OCI-LY3 (cell line): ENCODE measurements around the gene SEPSECS.
A peak's percentile ranks its signal among the peaks of the same experiment; 100 is the strongest.

Source experiments
- H2AFZ ChIP-seq: fragments of 200-600, 300-600 bp; shearing (Covaris generic); 2 replicates; pipeline ENCODE4 v1.6.0; 2014; ENCODE audit warnings: antibody characterized with exemption, low read depth, low read length
- H3K27ac ChIP-seq: fragments of 200-600, 300-600 bp; sonication (generic); 2 replicates; pipeline ENCODE4 v1.5.1; 2014; ENCODE audit warnings: mild to moderate bottlenecking, low read length, moderate library complexity, mixed read lengths
- H3K27me3 ChIP-seq: fragments of 200-600, 300-600 bp; sonication (generic); 2 replicates; pipeline ENCODE4 v1.6.1; 2014; ENCODE audit warnings: low read depth, low read length, mixed read lengths
- H3K36me3 ChIP-seq: fragments of 200-600, 300-600 bp; sonication (generic); replicated peaks from 2 replicates; pipeline ENCODE3; 2014; ENCODE audit warnings: low read depth, low read length, mixed read lengths
- H3K4me1 ChIP-seq: fragments of 300-600, 200-600 bp; sonication (generic); 2 replicates; pipeline ENCODE4 v1.6.1; 2014; ENCODE audit warnings: low read length, mixed read lengths
- H3K4me2 ChIP-seq: fragments of 200-600, 300-600 bp; sonication (generic); 2 replicates; pipeline ENCODE4 v1.6.1; 2014; ENCODE audit warnings: low read length, mixed read lengths
- H3K4me3 ChIP-seq: fragments of 300-600, 200-600 bp; sonication (generic); 2 replicates; pipeline ENCODE4 v1.5.1; 2014; ENCODE audit warnings: antibody characterized with exemption, mild to moderate bottlenecking, low read length, moderate library complexity
- H3K79me2 ChIP-seq: fragments of 300-600, 200-600 bp; shearing (Covaris generic); 2 replicates; pipeline ENCODE4 v1.6.1; 2014; ENCODE audit warnings: mild to moderate bottlenecking, low read length, mixed read lengths
- H3K9ac ChIP-seq: fragments of 300-600, 200-600 bp; shearing (Covaris generic); 2 replicates; pipeline ENCODE4 v1.6.0; 2014; ENCODE audit warnings: mild to moderate bottlenecking, low read length, moderate library complexity
- H3K9me3 ChIP-seq: fragments of 200-600, 300-600 bp; shearing (Covaris generic); 2 replicates; pipeline ENCODE4 v1.6.1; 2014; ENCODE audit warnings: low read length, mixed read lengths; ENCODE audit not compliant: insufficient read depth
- H4K20me1 ChIP-seq: fragments of 200-600, 300-600 bp; sonication (generic); 2 replicates; pipeline ENCODE4 v1.6.1; 2016; ENCODE audit warnings: low read length, mixed read lengths; ENCODE audit not compliant: insufficient read depth
- EZH2phosphoT487 ChIP-seq: fragments of 200-600 bp; shearing (Covaris generic); IDR thresholded peaks from 2 replicates; pipeline ENCODE4 v1.6.1; 2018; ENCODE audit warnings: antibody characterized with exemption, mixed run types, low read depth
- TF ChIP-seq, protein P1 (sequence below): fragments of 200-600, 300-600 bp; sonication (generic); IDR thresholded peaks from 2 replicates; pipeline ENCODE4 v1.5.1; 2014; ENCODE audit warnings: antibody characterized with exemption, low read length, low read depth

SEPSECS gene

DNA sequence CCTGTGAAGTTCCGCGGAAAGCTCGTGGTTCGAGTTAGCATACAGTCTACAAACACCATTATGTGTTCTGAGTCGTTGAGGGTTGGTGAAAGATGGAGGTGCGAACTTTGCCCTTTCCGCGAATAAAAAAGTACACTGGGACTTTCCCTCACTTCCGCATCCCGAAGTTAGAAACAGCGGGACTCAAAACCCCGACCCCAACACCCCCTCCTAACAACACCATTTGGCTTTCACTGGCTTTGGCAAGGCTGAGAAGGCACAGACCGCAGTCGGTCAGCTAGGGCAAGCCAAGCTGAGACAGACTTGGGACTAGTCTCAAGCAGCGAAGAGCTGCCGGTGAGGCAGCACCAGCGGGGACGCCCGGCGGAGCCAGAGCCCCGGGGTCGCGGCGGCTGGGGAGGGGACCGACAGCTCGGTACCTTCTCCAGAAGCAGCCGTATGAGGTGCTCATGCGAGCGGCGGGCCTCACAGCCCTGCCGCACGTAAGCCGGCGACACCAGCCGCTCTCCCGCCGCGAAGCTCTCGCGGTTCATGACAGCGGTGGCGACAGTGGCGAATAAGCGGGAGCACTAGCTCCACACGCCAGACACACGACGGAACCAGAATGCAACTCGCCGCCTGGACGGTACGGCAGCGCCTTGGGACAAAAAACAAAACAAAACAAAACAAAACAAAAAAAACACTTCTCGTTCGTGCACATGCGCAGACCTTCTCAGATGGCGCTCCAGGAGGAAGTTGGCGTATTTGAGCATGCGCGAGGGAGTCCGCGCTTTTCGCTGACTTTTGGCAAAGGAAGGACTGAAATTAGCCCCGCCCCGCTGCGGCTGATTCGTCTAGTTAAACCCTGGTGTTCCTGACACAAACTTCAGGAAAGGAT, at the start of gene SEPSECS:
Gene SEPSECS (minus strand): TSS at position 613 of the 877 bp plus-strand sequence. CDS start 80 bp downstream, at position 533.
- TF ChIP-seq, protein P1, sequence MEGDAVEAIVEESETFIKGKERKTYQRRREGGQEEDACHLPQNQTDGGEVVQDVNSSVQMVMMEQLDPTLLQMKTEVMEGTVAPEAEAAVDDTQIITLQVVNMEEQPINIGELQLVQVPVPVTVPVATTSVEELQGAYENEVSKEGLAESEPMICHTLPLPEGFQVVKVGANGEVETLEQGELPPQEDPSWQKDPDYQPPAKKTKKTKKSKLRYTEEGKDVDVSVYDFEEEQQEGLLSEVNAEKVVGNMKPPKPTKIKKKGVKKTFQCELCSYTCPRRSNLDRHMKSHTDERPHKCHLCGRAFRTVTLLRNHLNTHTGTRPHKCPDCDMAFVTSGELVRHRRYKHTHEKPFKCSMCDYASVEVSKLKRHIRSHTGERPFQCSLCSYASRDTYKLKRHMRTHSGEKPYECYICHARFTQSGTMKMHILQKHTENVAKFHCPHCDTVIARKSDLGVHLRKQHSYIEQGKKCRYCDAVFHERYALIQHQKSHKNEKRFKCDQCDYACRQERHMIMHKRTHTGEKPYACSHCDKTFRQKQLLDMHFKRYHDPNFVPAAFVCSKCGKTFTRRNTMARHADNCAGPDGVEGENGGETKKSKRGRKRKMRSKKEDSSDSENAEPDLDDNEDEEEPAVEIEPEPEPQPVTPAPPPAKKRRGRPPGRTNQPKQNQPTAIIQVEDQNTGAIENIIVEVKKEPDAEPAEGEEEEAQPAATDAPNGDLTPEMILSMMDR: no peak
- TF ChIP-seq EZH2phosphoT487: no peak
- Histone ChIP-seq H3K36me3 (peaks cover 2% of the 10 kb centered on the region), H3K27me3 (no peaks in the 10 kb centered on the region), H3K4me2 (peak within 1 kb of the TSS; percentile 84), H3K9ac (peak within 1 kb of the TSS; percentile 90), H4K20me1 (no peaks in the 10 kb centered on the region), H3K27ac (peak within 1 kb of the TSS; percentile 90), H2AFZ (peak within 1 kb of the TSS; percentile 91), H3K4me3 (peak within 1 kb of the TSS; percentile 95), H3K9me3 (no peaks in the 10 kb centered on the region), H3K4me1 (peaks cover 12% of the 10 kb centered on the region), H3K79me2 (peaks cover 19% of the 10 kb centered on the region)

DNA sequence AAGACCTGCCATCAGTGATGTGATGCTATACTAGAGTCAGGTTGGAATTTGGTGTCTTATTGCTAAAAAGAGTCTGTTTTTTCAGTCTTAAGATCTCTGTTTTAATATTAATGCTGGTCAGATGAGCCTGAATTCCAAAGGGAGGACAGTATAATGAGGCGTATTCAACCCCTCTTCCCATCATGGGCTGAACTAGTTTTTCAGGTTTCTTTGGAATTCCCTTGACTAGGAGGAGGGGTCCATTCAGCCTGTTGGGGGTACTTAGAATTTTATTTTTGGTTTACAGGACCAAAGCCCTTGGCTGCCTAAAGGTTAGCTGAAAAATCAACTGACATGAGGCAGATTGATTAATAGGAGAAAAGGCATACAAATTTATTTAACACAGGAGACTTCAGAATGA, 49.5 kb upstream of the SEPSECS start:
- H3K9ac ChIP-seq: no peak overlapping the region
- no peaks in the 10 kb centered on the region for H3K4me1 ChIP-seq
- H4K20me1 ChIP-seq: no peaks in the 10 kb centered on the region
- TF ChIP-seq, protein P1: no peak
- no peak for TF ChIP-seq EZH2phosphoT487
- H3K79me2 ChIP-seq: no peaks in the 10 kb centered on the region
- no peaks in the 10 kb centered on the region for H3K36me3 ChIP-seq
- no peaks in the 10 kb centered on the region for H3K9me3 ChIP-seq
- H3K27ac ChIP-seq: no peak overlapping the region
- no peaks in the 10 kb centered on the region for H3K27me3 ChIP-seq
- no peak overlapping the region for H3K4me2 ChIP-seq
- no peak overlapping the region for H2AFZ ChIP-seq
- no peak overlapping the region for H3K4me3 ChIP-seq

DNA sequence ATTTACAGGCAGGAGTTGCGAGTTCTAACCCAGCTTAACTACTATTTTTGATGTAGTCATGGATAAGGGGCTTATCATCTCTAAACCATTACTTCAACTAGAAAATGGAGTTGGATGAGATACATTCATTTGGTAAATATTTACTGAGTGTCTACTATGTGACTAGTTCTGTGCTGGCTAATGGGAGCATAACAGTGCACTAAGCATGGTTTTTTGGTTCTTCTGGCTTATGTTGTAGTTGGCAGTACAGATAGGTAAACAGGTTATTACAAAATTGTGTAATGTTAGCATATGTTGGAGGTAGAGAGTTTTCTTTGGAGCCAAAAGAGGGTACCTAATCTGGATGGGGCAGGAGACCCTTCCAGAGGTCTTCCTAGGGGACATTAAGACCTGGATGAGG, 47.7 kb upstream of the SEPSECS start:
- no peak overlapping the region for H3K4me3 ChIP-seq
- no peaks in the 10 kb centered on the region for H3K9me3 ChIP-seq
- no peaks in the 10 kb centered on the region for H3K27me3 ChIP-seq
- H3K9ac ChIP-seq: no peak overlapping the region
- H3K4me1 ChIP-seq: no peaks in the 10 kb centered on the region
- H3K4me2 ChIP-seq: no peak overlapping the region
- TF ChIP-seq, protein P1: no peak
- TF ChIP-seq EZH2phosphoT487: no peak
- H2AFZ ChIP-seq: no peak overlapping the region
- no peaks in the 10 kb centered on the region for H3K36me3 ChIP-seq
- H3K27ac ChIP-seq: no peak overlapping the region
- no peaks in the 10 kb centered on the region for H3K79me2 ChIP-seq
- H4K20me1 ChIP-seq: no peaks in the 10 kb centered on the region

- no peaks in the 10 kb centered on the region for H3K79me2 ChIP-seq
- no peaks in the 10 kb centered on the region for H4K20me1 ChIP-seq
Measured at GRCh38 chr4:25198713-25199112, 38.5 kb upstream of the SEPSECS start.

More at GRCh38 chr4:25198713-25199112, 38.5 kb upstream of the SEPSECS start:
- no peak for TF ChIP-seq EZH2phosphoT487
- TF ChIP-seq, protein P1: no peak
- no peak overlapping the region for H3K27ac ChIP-seq
- no peak overlapping the region for H2AFZ ChIP-seq
- no peak overlapping the region for H3K4me2 ChIP-seq
- no peak overlapping the region for H3K4me3 ChIP-seq
- no peaks in the 10 kb centered on the region for H3K4me1 ChIP-seq
- H3K9ac ChIP-seq: no peak overlapping the region
- H3K9me3 ChIP-seq: no peaks in the 10 kb centered on the region
- H3K36me3 ChIP-seq: no peaks in the 10 kb centered on the region
- H3K27me3 ChIP-seq: no peaks in the 10 kb centered on the region; the same call in 1 of the 2 replicates
